H7 (cell line): ENCODE measurements around the gene DCTN1. TPM values are rescaled to one million over a fixed set of nuclear protein-coding genes. Genes with fewer than 3 reads are reported as not detected.

ENCODE experiments used
- DNase-seq: peaks from one replicate; pipeline ENCODE4 v3.0.0; 2012
- H3K27me3 ChIP-seq: 2 replicates; pipeline ENCODE4 v1.6.0; 2011; ENCODE audit warnings: mild to moderate bottlenecking, low read length; ENCODE audit not compliant: control insufficient read depth, insufficient read depth
- H3K36me3 ChIP-seq: replicated peaks from 2 replicates; pipeline ENCODE4 v1.5.1; 2011; ENCODE audit warnings: low read length; ENCODE audit not compliant: control insufficient read depth, insufficient read depth
- H3K4me3 ChIP-seq: 2 replicates; pipeline ENCODE4 v1.5.1; 2011; ENCODE audit warnings: low read depth, mild to moderate bottlenecking, control low read depth, low read length, moderate library complexity; ENCODE audit not compliant: insufficient read depth
- total RNA-seq: library from RNA; depleted of rRNA; stranded (reverse); fragments of >200 nt; shearing (Covaris generic); gene quantifications from 2 replicates; pipeline ENCODE4 v1.2.3, GENCODE V29; 2014

DCTN1 gene
- total RNA-seq, 1 experiment from 2014 or later, result 105 TPM

DNA sequence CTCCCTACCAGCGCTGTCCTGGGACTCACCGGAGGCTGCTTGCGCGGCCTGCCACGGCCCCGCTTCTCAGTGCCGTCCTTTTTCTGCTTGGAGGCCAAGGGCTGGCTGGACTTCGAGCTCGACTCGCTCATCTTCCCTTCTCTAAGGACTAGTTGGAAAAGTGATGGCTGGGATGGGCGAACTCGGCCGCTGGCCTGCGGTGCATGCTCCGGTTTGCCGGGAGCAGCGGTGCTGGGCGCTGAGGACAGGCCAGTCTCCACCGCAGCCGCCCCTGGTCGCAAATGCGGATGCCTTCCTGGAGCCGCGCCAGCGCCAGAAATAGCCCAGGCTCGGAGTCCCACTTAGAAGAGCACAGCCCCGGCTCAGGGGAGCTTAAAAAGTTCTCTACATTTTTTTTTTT is 38.2 kb upstream of the DCTN1 start:
- Histone ChIP-seq H3K27me3 (peaks cover 8% of the 10 kb centered on the region; the same call in 1 of the 2 replicates), H3K36me3 (no peaks in the 10 kb centered on the region), H3K4me3 (no peak overlapping the region)
- DNase-seq, result peak; percentile 45

DNA sequence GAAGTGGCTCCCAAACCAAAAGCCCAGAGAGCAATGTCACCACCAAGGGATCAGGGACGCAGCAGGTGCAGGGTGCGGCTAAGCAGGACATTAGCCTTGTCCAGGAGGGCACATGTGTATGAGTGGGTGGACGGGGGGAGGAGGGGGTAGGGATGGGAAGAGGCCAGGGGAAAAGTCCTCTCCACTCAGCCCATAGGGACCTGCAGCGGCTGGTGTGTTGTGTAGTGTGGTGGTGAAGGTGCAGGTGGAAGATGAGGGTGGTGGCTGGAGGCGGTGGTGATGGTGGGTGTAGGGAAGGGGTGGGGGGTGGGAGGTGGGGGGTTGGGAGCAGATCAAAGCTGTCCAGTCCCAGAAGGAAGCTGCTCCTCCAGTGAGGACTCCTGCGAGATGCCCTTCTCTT is 37.7 kb upstream of the DCTN1 start:
- H3K4me3 ChIP-seq, result no peak overlapping the region
- peaks cover 8% of the 10 kb centered on the region; the same call in 1 of the 2 replicates for H3K27me3 ChIP-seq
- no peaks in the 10 kb centered on the region for H3K36me3 ChIP-seq
- DNase-seq, result peak; percentile 41

GRCh38 chr2:74417197-74417596 is 37.1 kb upstream of the DCTN1 start:
- peaks cover 8% of the 10 kb centered on the region; the same call in 1 of the 2 replicates for H3K27me3 ChIP-seq
- DNase-seq, result peak; percentile 33
- H3K36me3 ChIP-seq, result no peaks in the 10 kb centered on the region
- H3K4me3 ChIP-seq, result no peak overlapping the region

DNA sequence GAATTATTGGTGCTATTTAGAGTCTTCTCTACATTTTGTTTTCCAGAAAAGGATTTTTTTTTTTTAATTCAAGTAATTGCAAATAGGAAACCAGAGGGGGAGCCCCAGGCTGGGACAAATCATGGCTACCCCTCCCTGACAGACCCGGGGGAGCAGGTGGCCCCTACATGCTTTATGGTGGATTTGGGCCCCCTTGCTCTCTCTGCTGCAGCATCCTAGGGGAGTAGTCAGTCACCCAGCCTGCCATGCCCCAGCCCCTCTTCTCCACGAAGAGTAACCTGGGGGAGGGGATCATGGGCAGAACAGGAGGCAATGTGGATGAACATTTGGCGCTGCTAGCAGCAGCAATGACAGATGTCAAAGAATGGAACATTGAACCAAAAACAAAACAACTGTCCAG is 36.7 kb upstream of the DCTN1 start:
- DNase-seq, result peak; percentile 62
- Histone ChIP-seq H3K36me3 (no peaks in the 10 kb centered on the region), H3K4me3 (no peak overlapping the region), H3K27me3 (peaks cover 8% of the 10 kb centered on the region; the same call in 1 of the 2 replicates)

DNA sequence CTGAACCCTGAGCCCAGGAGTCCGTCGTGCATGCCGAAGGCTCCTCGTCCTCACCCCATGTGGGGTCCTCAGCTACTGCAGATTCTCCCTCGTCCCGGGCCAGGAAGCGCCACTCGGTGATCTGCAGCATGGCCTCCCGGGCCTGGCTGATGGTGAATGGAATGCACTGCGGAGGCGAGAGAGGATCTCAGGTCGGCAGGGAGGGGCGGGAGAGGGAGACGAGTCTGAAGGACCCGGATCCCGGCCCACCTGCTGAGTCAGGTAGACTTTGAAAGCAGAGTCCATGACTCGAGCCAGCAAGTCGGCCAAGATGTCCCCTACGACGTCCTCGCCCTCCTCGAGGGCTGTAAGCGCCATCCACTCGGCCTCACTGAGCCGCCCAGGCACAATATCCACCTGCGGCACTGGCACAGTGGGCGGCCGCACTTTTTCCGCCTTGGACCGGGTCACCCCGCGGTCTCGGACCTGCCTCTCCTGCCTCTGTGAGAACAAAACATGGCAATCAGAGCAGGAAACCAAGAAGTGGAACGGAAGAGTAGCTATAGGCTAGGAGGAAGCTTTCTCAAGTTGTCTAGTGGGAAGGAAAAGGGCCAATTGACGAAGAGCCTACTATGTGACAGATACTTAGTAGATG is 35.8 kb upstream of the DCTN1 start:
- Histone ChIP-seq H3K36me3 (no peaks in the 10 kb centered on the region), H3K4me3 (no peak overlapping the region), H3K27me3 (peaks cover 6% of the 10 kb centered on the region; the same call in 1 of the 2 replicates)
- peak; percentile 78 for DNase-seq

DNA sequence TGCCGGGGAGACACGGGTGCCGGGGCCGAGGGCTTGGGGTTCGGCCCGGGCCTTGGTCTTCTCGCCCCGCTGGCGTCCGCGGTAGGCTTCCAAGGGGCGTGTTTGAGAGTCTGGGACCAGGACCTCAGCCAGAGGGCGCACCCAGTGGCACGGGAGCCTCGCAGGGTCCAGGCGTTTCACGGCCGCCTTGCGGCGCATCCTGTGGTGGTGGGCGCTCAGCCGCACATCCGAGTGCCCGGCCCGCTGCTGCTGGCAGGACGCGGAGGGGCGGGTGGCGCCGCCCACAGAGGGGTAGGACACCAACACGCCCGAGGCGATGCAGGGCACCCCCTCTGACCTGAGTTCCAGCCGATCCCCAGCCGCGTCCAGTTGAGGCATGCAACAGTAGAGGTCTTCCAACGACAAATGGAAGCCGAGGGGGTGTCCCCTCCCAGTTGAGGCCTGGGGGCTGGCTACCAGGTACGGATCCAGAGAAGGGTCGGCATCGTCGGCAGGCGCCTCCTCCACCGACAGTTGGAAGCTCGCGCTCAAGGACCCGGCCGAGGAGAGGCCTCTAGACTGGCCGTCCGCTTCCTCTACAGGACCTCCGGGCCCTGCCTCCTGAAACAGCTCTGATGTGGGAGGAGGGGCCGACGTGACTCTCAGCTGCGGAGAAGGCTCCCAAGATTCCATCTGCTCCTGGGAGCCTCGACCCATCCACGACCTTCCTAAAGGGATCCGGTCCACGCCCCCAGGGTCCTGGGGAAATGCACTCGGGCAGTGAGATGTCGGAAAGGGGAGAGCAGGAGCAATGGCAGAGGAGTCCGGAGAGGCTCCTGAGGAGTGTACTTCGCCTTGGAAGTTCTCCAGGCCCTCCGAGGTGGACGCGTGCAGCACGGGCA is 35.0 kb upstream of the DCTN1 start:
- H3K36me3 ChIP-seq, result no peaks in the 10 kb centered on the region
- no peak overlapping the region for H3K4me3 ChIP-seq
- peak; percentile 64 for DNase-seq
- H3K27me3 ChIP-seq, result peaks cover 1% of the 10 kb centered on the region; the same call in 1 of the 2 replicates

- no peak for DNase-seq
- no peak overlapping the region for H3K4me3 ChIP-seq
- no peaks in the 10 kb centered on the region; the same call in 1 of the 2 replicates for H3K27me3 ChIP-seq
- H3K36me3 ChIP-seq, result no peaks in the 10 kb centered on the region
These were observed 34.3 kb upstream of the DCTN1 start for GRCh38 chr2:74414441-74414840.

DNA sequence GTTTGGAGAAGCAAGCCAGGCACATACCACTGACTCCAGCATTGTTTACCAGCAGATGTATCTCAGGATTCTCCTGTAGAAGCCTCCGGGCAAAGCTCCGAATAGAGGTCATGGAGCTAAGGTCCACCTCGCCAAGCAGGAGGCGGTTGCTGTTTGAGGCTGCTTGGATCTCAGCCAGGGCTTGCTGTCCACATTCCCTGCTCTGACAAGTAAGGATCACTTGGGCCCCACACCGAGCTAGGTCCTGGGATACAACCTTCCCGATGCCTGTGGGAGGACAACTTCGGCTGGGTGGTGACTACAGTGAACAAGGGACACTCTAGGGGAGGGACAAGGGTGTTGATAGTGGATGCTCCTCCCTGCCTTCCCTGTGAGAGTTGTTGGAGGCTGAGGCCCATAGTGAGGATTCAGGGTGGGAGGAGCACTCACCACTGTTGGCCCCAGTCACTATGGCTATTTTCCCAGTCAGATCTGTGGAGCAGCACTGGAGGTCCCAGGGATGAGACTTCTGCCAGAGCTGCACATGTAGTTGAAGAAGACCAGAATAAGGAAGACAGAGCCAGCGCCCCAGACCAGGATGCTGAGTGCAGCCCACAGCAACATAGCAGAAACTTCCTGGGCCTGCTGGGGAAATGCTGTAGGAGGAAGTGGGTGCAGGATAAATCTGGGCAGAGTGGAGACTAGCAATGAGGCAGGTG is 33.0 kb upstream of the DCTN1 start:
- H3K36me3 ChIP-seq, result no peaks in the 10 kb centered on the region
- no peak overlapping the region for H3K4me3 ChIP-seq
- H3K27me3 ChIP-seq, result no peaks in the 10 kb centered on the region; the same call in 1 of the 2 replicates
- DNase-seq, result no peak

- H3K4me3 ChIP-seq, result no peak overlapping the region
- H3K36me3 ChIP-seq, result no peaks in the 10 kb centered on the region
- no peaks in the 10 kb centered on the region; the same call in 1 of the 2 replicates for H3K27me3 ChIP-seq
- DNase-seq, result no peak
These were observed 27.6 kb upstream of the DCTN1 start for GRCh38 chr2:74407682-74408081.

GRCh38 chr2:74406035-74406434 is 25.9 kb upstream of the DCTN1 start:
- no peaks in the 10 kb centered on the region; the same call in 1 of the 2 replicates for H3K27me3 ChIP-seq
- H3K36me3 ChIP-seq, result no peaks in the 10 kb centered on the region
- H3K4me3 ChIP-seq, result no peak overlapping the region
- DNase-seq, result no peak

- H3K36me3 ChIP-seq, result no peaks in the 10 kb centered on the region
- H3K27me3 ChIP-seq, result no peaks in the 10 kb centered on the region
- DNase-seq, result no peak
- H3K4me3 ChIP-seq, result no peak overlapping the region
These were observed 21.8 kb upstream of the DCTN1 start for GRCh38 chr2:74401891-74402290.

- H3K27me3 ChIP-seq, result no peaks in the 10 kb centered on the region
- no peak overlapping the region for H3K4me3 ChIP-seq
- H3K36me3 ChIP-seq, result no peaks in the 10 kb centered on the region
- no peak for DNase-seq
These were observed 19.7 kb upstream of the DCTN1 start for GRCh38 chr2:74399785-74400184.

DNA sequence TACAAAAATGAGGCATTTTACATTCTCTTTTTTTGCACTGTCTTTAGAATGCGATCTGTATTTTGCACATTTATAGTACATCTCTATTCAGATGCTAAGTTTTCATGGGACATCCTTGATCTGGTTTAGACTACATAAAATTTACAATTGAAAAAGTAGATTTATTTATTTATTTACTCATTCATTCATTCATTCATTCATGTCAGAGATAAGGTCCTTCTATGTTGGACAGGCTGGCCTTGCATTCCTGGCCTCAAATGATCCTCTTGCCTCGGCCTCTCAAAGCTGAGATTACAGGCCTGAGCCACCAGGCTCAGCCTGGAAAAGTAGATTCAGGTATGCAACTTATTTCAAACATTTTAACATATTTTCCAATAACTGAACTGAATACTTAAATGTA is 16.0 kb upstream of the DCTN1 start:
- no peaks in the 10 kb centered on the region for H3K27me3 ChIP-seq
- DNase-seq, result no peak
- H3K4me3 ChIP-seq, result no peak overlapping the region
- H3K36me3 ChIP-seq, result no peaks in the 10 kb centered on the region

DNA sequence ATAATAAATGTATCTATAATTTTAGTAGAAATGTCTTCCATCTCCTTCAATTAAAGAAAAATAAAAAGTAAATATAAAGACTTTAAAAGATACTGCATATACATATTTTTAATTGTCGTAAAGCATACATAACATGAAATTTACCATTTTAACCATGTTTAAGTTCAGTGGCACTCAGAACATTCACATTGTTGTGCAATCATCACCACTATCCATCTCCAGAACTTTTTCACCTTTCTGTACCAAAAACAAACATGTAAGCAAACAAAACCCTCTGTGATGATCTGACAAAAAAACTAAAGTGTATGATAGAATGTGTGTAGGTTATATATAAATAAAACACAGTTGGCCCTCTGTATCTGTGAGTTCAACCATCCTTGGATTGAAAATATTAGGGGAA is 13.4 kb upstream of the DCTN1 start:
- Histone ChIP-seq H3K27me3 (no peaks in the 10 kb centered on the region), H3K4me3 (no peak overlapping the region), H3K36me3 (no peaks in the 10 kb centered on the region; the same call in 1 of the 2 replicates)
- no peak for DNase-seq

DNA sequence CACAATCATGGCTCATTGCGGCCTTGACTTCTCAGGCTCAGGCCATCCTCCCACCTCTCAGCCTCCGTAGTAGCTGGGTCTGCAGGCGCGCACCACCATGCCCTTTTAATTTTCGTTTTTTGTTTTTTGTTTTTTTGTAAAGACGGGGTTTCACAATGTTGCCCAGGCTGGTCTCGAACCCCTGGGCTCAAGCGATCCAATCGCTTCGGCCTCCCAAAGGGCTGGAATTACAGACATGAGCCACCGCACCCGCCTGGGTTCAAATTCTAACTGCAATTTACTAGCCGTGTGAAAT is 12.3 kb upstream of the DCTN1 start:
- DNase-seq, result no peak
- H3K4me3 ChIP-seq, result no peak overlapping the region
- no peaks in the 10 kb centered on the region for H3K27me3 ChIP-seq
- H3K36me3 ChIP-seq, result no peaks in the 10 kb centered on the region; the same call in 1 of the 2 replicates
